ENCODE results near the gene ZFR2. TPM values are rescaled to one million over a fixed set of nuclear protein-coding genes. Genes with fewer than 3 reads are reported as not detected.

ZFR2 gene
- total RNA-seq, 1 donor from 2014 or later: not detected

- no peak for TF ChIP-seq CTCF (IDR thresholded peaks at IDR 0.05)
- Mint-ChIP-seq H3K27me3 (ENCODE audit: unreplicated experiment) (peaks cover 26% of the 10 kb centered on the region), H3K4me1 (ENCODE audit: unreplicated experiment) (peaks cover 6% of the 10 kb centered on the region), H3K27ac (ENCODE audit: unreplicated experiment) (no peak overlapping the region), H3K9me3 (ENCODE audit: unreplicated experiment) (no peaks in the 10 kb centered on the region), H3K36me3 (ENCODE audit: unreplicated experiment) (peaks cover 3% of the 10 kb centered on the region), H3K4me3 (ENCODE audit: unreplicated experiment) (no peak overlapping the region)
- no peak for DNase-seq (ENCODE audit: extremely low spot score, unreplicated experiment)
Observed at GRCh38 chr19:3873151-3873550, 4.3 kb upstream of the ZFR2 start.

GRCh38 chr19:3867971-3868769 is 668 bp downstream of the ZFR2 start:
- H3K4me1 Mint-ChIP-seq (ENCODE audit: unreplicated experiment): peaks cover 6% of the 10 kb centered on the region

GRCh38 chr19:3866910-3867638 is 1.8 kb downstream of the ZFR2 start:
- peaks cover 66% of the 10 kb centered on the region for H3K27me3 Mint-ChIP-seq (ENCODE audit: unreplicated experiment)

More at GRCh38 chr19:3867971-3868769, 668 bp downstream of the ZFR2 start:
- no peak for DNase-seq (ENCODE audit: extremely low spot score, unreplicated experiment)
- Mint-ChIP-seq H3K9me3 (ENCODE audit: unreplicated experiment) (no peaks in the 10 kb centered on the region), H3K27ac (ENCODE audit: unreplicated experiment) (no peak overlapping the region), H3K4me3 (ENCODE audit: unreplicated experiment) (no peak overlapping the region), H3K27me3 (ENCODE audit: unreplicated experiment) (peaks cover 60% of the 10 kb centered on the region), H3K36me3 (ENCODE audit: unreplicated experiment) (peaks cover 3% of the 10 kb centered on the region)
- TF ChIP-seq CTCF (IDR thresholded peaks at IDR 0.05): no peak

DNA sequence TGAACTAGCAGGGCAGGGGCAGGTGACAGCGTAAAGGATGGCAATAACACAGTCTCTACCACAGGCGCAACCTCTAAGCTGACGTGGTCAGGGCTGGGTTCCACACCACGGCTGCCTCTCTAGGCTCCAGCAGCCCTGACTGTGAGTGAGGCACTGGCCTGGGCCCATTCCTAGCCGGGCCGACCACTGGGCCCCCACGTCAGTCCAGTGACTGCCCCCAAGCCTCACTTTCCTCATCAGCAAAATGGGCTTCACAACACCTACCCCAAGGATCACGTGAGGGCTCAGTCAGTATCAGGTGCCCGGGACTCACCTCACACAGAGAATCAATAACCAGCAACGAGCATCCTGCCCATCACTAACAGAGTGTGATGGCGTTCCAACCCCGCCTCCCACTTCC is 5.2 kb downstream of the ZFR2 start:
- DNase-seq (ENCODE audit: extremely low spot score, unreplicated experiment): no peak
- no peaks in the 10 kb centered on the region for H3K36me3 Mint-ChIP-seq (ENCODE audit: unreplicated experiment)
- H3K9me3 Mint-ChIP-seq (ENCODE audit: unreplicated experiment): no peaks in the 10 kb centered on the region
- no peaks in the 10 kb centered on the region for H3K4me1 Mint-ChIP-seq (ENCODE audit: unreplicated experiment)
- no peak for TF ChIP-seq CTCF (IDR thresholded peaks at IDR 0.05)
- H3K27ac Mint-ChIP-seq (ENCODE audit: unreplicated experiment): no peak overlapping the region
- no peak overlapping the region for H3K4me3 Mint-ChIP-seq (ENCODE audit: unreplicated experiment)
- H3K27me3 Mint-ChIP-seq (ENCODE audit: unreplicated experiment): peaks cover 62% of the 10 kb centered on the region

More at GRCh38 chr19:3866910-3867638, 1.8 kb downstream of the ZFR2 start:
- no peak overlapping the region for H3K4me3 Mint-ChIP-seq (ENCODE audit: unreplicated experiment)
- DNase-seq (ENCODE audit: extremely low spot score, unreplicated experiment): no peak
- H3K27ac Mint-ChIP-seq (ENCODE audit: unreplicated experiment): no peak overlapping the region
- no peaks in the 10 kb centered on the region for H3K9me3 Mint-ChIP-seq (ENCODE audit: unreplicated experiment)
- no peak for TF ChIP-seq CTCF (IDR thresholded peaks at IDR 0.05)
- peaks cover 3% of the 10 kb centered on the region for H3K36me3 Mint-ChIP-seq (ENCODE audit: unreplicated experiment)
- peaks cover 6% of the 10 kb centered on the region for H3K4me1 Mint-ChIP-seq (ENCODE audit: unreplicated experiment)

All from osteocyte (in vitro differentiated cells).